SKM-1 (cell line): ENCODE results near the gene PGGHG.

Experiments
- DNase-seq: peaks from one replicate; lab custom pipeline; 2025; ENCODE audit not compliant: unreplicated experiment; lab: John Stamatoyannopoulos, UW

The PGGHG gene

GRCh38 chr11:269146-269890 lies 19.6 kb upstream of the PGGHG start:
- peak; percentile 82 for DNase-seq

DNA sequence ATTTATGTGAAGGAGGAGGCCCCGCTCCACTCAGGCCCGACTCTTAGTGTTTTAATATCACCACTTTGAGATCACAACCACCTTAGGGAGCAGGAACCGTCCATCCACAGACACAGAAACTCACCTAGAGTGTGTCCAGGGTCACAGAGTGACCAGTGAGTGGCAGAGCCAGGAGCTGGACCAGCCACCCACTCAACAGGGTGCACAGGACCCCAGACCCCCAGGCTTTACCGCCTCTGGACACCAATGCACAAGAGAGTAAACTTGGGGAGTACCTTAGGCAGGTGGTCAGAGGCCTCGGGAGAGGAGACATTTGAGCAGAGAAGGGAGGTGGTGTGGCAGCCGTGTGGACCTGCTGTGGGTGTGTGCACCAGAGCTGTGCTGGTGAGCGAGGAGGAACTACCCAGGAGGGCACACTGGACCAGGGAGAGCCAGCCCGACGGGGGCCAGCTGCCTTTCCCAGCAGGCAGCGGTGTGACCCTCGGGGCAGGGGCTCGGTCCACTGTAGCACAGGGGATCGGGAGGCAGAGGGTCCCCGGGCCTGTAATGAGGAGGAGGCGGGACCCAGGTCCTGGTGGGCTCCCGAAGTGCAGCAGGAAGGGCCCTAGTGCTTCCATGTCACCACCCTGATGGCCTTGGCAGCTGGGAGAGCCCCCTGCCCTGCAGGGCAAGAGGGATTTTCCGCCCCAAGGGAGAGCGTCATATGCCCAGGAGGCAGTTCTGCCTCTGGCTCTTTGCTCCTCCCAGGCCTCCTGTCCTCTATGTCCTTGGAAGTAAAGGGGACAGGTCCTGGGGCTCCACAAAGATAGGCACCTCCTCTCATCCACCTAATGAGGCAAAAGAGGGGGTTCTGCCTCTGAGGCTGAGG lies 18.2 kb upstream of the PGGHG start:
- no peak for DNase-seq

- DNase-seq, result no peak
These were observed 17.6 kb upstream of the PGGHG start for GRCh38 chr11:271319-271715.

DNA sequence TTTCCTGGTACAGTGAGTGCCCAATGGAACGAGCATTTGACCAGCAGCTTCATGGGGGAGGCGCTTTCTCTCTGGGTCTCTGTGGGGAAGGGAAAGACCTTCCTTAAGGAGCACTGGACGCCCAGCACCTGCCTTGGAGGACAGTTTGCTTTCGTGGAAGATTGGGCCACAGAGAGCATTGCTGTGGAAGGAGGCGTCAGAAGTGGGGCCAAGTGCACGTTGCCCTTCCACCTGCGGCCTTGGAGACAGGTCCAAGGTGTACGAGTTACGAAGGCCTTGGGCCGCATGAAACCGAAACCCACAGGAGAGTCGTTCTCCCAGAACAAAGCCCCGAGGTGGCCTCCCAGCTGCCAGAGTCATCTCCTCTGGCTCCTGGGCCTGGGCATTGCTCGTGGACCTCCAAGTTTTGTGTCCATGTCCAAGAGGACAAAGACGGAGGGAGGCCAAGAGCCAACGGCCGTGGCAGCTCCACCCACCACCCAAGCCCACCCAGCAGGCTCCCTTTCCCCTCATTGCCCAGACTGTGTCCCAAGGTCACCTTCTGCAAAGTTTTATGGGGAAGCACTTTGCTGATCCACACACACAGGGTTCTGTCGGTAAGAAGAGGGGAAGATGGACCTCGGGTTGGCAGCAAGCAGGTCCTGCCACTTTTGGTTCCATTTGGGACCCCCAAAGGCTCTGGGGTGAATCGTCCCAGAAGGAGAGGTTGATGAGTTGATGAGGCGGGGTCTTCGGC lies 16.6 kb upstream of the PGGHG start:
- no peak for DNase-seq

- DNase-seq, result no peak
These were observed 16.1 kb upstream of the PGGHG start for GRCh38 chr11:272931-273198.

GRCh38 chr11:276219-276618 lies 12.7 kb upstream of the PGGHG start:
- no peak for DNase-seq

DNA sequence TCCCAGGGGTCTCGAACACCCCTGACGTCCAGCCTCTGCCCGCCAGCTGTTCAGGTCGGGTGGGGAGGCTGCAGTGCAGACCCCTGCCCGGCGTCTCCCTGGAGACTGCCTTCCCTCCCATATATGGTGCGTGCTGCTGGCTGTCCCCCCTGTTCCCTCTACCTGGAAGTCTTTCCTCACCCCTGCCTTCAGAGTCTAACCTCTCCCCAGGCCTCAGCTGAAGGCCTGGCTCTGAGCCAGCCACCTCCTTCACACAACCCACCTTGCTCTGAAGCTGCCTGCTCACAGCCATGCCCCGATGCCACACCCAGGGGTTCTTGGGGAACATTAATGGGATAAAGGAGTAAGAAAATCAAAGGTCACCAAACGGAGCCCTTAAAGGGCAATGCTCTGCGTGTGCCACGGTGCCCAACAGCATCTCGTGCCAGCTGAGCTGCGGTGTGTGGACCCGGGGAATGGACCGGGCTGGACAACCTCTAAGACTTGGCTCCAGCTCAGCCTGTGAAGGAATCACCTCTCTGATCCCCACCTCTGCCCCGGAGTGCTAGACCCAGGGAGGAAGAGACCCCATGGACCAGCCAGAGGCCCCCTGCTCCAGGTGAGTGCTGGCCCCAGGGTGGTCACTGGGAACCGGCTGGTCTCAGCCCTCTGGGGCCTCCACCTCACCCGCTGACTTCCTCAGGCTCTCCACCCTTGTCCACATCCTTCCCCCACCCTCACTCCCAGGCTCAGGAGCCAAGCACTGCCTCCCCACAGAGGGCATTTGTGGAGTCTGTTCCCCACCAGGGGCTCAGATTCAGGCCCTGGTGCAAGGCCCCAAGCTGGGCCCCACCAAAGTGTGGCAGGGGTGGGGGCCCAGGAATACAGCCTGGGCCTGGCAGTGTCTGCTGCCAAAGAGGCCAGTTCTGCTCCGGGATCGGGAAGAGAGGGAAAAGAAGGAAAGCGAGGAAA lies 10.7 kb upstream of the PGGHG start, which contains the start of gene NLRP6:
Gene NLRP6 (plus strand): TSS at position 407 of the 951 bp plus-strand sequence. CDS start 163 bp downstream, at position 570.
- DNase-seq, result no peak

DNA sequence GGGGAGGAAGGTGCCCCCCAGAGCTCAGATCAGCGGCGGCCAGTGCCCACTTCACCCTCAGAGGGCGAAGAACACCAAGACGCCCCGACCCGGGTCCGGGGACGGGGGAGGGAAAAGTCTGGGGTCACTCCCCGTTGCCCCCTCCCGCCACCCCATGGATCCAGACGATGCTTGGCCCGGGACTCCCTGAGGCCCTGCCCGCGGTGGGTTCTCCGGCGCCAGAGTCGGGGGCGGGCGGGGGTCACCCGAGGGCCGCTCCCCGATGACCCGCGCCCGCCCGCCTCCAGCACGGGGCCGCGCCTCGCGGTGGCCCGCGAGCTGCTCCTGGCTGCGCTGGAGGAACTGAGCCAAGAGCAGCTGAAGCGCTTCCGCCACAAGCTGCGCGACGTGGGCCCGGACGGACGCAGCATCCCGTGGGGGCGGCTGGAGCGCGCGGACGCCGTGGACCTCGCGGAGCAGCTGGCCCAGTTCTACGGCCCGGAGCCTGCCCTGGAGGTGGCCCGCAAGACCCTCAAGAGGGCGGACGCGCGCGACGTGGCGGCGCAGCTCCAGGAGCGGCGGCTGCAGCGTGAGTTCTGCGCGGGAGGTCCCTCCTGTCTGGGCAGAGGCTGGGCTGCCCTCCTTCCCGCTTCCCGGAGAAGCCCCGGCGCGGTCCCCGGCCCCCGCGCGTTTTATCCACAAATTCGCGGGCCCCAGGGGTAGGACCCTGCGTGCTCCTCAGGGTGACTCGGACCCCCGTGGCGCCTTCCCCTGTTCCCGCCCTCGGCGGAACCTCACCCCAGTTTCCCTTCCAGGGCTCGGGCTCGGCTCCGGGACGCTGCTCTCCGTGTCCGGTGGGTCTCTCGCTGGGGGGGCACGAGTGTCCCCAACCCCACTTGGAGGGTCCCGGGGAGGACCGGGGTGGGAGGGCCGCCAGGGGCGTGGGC lies 9.6 kb upstream of the PGGHG start:
- no peak for DNase-seq

DNA sequence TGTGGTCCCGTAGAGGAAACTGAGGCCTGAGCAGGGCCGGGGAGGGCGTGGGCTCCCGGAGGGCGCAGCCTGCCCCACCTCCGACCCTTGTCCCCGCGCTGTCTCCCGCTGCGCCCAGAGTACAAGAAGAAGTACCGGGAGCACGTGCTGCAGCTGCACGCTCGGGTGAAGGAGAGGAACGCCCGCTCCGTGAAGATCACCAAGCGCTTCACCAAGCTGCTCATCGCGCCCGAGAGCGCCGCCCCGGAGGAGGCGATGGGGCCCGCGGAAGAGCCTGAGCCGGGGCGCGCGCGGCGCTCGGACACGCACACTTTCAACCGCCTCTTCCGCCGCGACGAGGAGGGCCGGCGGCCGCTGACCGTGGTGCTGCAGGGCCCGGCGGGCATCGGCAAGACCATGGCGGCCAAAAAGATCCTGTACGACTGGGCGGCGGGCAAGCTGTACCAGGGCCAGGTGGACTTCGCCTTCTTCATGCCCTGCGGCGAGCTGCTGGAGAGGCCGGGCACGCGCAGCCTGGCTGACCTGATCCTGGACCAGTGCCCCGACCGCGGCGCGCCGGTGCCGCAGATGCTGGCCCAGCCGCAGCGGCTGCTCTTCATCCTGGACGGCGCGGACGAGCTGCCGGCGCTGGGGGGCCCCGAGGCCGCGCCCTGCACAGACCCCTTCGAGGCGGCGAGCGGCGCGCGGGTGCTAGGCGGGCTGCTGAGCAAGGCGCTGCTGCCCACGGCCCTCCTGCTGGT lies 8.8 kb upstream of the PGGHG start:
- DNase-seq, result no peak

DNA sequence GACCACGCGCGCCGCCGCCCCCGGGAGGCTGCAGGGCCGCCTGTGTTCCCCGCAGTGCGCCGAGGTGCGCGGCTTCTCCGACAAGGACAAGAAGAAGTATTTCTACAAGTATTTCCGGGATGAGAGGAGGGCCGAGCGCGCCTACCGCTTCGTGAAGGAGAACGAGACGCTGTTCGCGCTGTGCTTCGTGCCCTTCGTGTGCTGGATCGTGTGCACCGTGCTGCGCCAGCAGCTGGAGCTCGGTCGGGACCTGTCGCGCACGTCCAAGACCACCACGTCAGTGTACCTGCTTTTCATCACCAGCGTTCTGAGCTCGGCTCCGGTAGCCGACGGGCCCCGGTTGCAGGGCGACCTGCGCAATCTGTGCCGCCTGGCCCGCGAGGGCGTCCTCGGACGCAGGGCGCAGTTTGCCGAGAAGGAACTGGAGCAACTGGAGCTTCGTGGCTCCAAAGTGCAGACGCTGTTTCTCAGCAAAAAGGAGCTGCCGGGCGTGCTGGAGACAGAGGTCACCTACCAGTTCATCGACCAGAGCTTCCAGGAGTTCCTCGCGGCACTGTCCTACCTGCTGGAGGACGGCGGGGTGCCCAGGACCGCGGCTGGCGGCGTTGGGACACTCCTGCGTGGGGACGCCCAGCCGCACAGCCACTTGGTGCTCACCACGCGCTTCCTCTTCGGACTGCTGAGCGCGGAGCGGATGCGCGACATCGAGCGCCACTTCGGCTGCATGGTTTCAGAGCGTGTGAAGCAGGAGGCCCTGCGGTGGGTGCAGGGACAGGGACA lies 8.0 kb upstream of the PGGHG start:
- DNase-seq, result no peak

DNA sequence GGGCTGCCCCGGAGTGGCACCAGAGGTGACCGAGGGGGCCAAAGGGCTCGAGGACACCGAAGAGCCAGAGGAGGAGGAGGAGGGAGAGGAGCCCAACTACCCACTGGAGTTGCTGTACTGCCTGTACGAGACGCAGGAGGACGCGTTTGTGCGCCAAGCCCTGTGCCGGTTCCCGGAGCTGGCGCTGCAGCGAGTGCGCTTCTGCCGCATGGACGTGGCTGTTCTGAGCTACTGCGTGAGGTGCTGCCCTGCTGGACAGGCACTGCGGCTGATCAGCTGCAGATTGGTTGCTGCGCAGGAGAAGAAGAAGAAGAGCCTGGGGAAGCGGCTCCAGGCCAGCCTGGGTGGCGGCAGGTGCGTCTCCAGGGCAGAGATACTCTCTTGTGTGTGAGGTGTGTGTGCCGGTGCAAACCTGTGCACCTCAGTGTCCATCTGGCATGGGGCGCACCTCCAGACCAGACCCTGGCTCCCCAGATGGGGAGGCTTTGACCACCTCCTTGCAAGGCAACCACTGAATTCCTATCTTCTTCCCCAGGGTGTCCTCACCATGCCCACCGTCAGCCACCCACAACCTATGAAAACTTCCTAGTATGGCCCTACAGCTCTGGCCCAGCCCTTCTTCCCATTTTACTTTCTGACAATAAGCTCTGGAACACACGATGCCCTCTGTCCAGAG lies 7.3 kb upstream of the PGGHG start:
- no peak for DNase-seq

DNA sequence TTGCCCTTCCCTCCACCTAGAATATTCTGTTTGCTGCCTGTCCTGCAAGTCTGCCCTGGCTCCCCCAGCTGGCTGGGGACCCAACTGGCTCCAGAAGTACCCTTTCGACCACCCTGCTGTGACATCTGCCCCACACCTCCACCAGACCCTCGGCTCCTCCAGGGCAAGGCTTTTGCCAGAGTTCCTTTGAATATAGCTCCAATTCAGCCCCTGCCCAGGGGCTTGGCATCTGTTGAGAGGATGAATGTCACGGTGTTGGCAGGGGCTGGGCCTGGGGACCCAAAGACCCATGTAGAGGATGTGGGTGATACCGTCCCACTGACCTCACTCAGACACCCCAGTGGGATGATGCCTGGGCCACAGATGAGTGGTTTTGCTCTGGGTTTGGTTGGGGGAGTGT lies 6.8 kb upstream of the PGGHG start:
- no peak for DNase-seq

DNA sequence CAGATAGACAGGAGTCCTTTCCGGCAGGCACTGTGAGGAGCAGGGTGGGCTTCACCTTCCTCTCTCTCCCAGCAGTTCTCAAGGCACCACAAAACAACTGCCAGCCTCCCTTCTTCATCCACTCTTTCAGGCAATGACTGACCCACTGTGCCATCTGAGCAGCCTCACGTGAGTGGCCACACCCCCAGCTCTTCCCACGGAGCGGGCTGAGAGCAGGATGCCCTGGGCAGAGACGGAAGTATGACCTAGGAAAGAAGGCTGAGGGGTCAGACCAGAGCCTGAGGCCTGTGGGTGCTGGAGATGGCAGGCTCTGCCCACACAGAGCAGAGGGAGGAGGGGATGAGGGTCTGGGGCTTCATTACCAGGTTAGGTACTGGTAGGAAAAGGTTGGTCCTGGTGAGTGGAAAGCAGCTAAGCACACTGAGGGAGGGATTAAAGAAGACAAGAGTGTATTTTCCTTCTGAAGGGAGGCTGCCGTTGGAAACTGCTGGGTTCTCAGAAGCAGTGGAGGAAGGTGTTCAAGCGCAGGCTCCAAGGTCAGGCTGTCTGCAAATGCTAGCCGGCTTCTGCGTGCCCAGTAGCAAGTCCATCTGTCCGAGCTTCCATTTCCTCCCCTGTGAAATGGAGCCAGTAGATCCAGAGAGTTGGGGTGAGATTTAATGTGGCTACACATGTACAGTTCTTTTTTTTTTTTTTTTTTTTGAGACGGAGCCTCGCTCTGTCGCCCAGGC lies 6.1 kb upstream of the PGGHG start:
- DNase-seq, result no peak

DNA sequence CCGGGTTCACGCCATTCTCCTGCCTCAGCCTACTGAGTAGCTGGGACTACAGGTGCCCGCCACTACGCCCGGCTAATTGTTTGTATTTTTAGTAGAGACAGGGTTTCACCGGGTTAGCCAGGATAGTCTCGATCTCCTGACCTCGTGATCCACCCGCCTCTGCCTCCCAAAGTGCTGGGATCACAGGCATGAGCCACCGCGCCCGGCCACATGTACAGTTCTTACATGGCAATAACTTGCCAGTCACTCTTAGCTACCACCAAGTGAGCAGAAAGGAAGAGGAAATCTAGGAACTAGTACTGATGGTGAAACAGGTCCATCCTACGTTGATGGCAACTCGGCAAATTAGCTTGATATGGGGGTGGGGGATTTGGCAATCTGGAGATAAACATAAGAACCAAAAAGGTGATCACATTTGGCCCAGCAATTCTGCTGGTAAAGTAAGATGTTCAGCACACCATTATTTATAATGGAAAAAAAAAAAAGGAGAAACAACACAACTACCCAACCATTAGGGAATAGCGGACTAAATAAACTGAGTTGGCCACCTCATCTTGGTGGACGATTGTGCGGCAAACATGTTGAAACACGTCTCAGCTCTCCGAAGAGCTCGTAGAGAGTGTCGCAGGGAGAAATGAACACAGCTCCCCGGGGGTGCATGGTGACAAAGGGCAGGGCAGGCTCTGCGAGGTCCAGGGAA lies 5.4 kb upstream of the PGGHG start:
- DNase-seq, result no peak

GRCh38 chr11:284105-285020 lies 4.6 kb upstream of the PGGHG start:
- DNase-seq, result no peak
